ENCODE results near the gene SYTL1. TPM values are rescaled to one million over a fixed set of nuclear protein-coding genes. Genes with fewer than 3 reads are reported as not detected.

The SYTL1 gene
- total RNA-seq, 4 donors from 2014 or later = 0.81 to 4.8 (median 2.7) TPM

DNA sequence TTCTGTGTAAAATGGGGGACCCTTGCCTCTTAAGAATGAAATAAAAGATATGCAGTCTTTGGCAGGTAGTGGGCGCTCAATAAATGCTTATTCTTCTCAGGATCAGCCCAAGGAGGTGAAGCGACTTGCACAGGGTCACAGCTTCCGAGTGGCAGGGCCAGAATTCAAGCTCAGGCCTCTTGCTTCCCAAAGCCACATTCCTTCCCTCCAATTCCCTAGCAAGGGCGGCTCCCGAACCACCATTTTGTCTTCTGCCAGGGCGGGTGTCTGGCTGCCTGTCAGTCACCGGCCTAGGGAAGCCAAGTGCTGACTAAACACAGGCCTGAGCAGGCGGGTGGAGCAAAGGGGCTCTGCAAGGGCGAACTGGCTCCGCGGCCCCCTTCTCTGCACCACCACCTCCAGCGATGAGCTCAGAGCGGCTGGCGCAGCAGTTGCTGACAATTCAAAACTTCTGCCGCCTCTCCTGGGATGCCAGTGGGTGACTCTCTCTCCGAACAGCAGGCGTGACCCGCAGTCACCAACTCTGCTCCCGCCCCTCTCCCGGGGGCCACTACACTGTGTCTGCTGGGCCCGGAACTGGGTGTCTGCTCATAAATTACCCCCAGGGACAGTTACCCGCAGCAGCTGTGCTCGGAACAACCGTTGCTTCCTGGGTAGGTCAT lies 61.4 kb downstream of the SYTL1 start:
- ATAC-seq = peak; percentile 62
- Histone ChIP-seq H3K4me3 (peak overlapping the region in 1 of 2 donors; percentile 18), H3K36me3 (peaks cover 0 to 23% of the 10 kb centered on the region in 2 donors), H3K4me1 (peaks cover 3 to 89% (median 50%) of the 10 kb centered on the region in 3 donors), H3K27me3 (no peaks in the 10 kb centered on the region), H3K27ac (peak overlapping the region; percentile 60 to 86 (median 83)), H3K9me3 (no peaks in the 10 kb centered on the region)
- TF ChIP-seq POLR2AphosphoS5 (IDR thresholded peaks at IDR 0.05) (no peak), POLR2A (IDR thresholded peaks at IDR 0.05) (no peak), EP300 (IDR thresholded peaks at IDR 0.05) (no peak)
- TF ChIP-seq, protein P1, sequence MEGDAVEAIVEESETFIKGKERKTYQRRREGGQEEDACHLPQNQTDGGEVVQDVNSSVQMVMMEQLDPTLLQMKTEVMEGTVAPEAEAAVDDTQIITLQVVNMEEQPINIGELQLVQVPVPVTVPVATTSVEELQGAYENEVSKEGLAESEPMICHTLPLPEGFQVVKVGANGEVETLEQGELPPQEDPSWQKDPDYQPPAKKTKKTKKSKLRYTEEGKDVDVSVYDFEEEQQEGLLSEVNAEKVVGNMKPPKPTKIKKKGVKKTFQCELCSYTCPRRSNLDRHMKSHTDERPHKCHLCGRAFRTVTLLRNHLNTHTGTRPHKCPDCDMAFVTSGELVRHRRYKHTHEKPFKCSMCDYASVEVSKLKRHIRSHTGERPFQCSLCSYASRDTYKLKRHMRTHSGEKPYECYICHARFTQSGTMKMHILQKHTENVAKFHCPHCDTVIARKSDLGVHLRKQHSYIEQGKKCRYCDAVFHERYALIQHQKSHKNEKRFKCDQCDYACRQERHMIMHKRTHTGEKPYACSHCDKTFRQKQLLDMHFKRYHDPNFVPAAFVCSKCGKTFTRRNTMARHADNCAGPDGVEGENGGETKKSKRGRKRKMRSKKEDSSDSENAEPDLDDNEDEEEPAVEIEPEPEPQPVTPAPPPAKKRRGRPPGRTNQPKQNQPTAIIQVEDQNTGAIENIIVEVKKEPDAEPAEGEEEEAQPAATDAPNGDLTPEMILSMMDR (IDR thresholded peaks at IDR 0.05) = no peak
- WGBS, 2 donors (ENCODE audit: low coverage in 1 of 2) = 33 to 40% methylated on average over 1 of the region's 24 CpGs

Small RNA genes lying within 50 kb of the gene (small RNA-seq; reads per million reads assigned to genes)
- gene RNU6-48P = 0 reads per million in 4 donors

Other genes with a start within 250 kb of the SYTL1 start
- 10 to 100 TPM in 3 of 4 donors, 1 to 10 TPM in 1; 7.2 to 27.8 (median 17.1) TPM for gene SLC9A1, start 186.9 kb upstream of the SYTL1 start, total RNA-seq
- 10 to 100 TPM; 40.0 to 75.5 (median 49.9) TPM for gene WDTC1, start 107.4 kb upstream of the SYTL1 start, total RNA-seq
- gene TMEM222, start 19.9 kb upstream of the SYTL1 start, total RNA-seq = 10 to 100 TPM; 15.6 to 28.6 (median 24.1) TPM
- gene MAP3K6, start 24.9 kb downstream of the SYTL1 start, total RNA-seq = 10 to 100 TPM; 31.1 to 64.3 (median 54.3) TPM
- 10 to 100 TPM in 1 of 4 donors, 1 to 10 TPM in 3; 4.6 to 11.5 (median 6.3) TPM for gene FCN3, start 32.8 kb downstream of the SYTL1 start, total RNA-seq
- gene CD164L2, start 41.3 kb downstream of the SYTL1 start, total RNA-seq = not detected
- gene GPR3, start 50.6 kb downstream of the SYTL1 start, total RNA-seq = under 1 TPM in 1 of 4 donors, not detected in 3; 0.67 TPM
- 100 to 1,000 TPM in 1 of 4 donors, 10 to 100 TPM in 3; 74.7 to 107 (median 79.8) TPM for gene WASF2, start 148.1 kb downstream of the SYTL1 start, total RNA-seq